ENCODE measurements around the gene LYL1.
A peak's percentile ranks its signal among the peaks of the same experiment; 100 is the strongest.

LYL1 gene

GRCh38 chr19:13104848-13105711 is 2.4 kb upstream of the LYL1 start:
- TF ChIP-seq CTCF (IDR thresholded peaks at IDR 0.05) = peak; percentile 27; the same call in 1 of the 2 replicates

GRCh38 chr19:13104360-13104847 is 1.7 kb upstream of the LYL1 start:
- TF ChIP-seq CTCF (IDR thresholded peaks at IDR 0.05) = peak; percentile 80

GRCh38 chr19:13103581-13104359 is 1.1 kb upstream of the LYL1 start:
- TF ChIP-seq CTCF (IDR thresholded peaks at IDR 0.05) = no peak

GRCh38 chr19:13102416-13102665 is 317 bp downstream of the LYL1 start:
- TF ChIP-seq CTCF (IDR thresholded peaks at IDR 0.05) = no peak

- TF ChIP-seq CTCF (IDR thresholded peaks at IDR 0.05) = no peak
These were observed 855 bp downstream of the LYL1 start for GRCh38 chr19:13101590-13102415.

- TF ChIP-seq CTCF (IDR thresholded peaks at IDR 0.05) = no peak
These were observed 1.6 kb downstream of the LYL1 start for GRCh38 chr19:13100841-13101589.

Data from LNCAP (cell line).